HT-29 (cell line): ENCODE data around the gene DNMT3L. TPM values are rescaled to one million over a fixed set of nuclear protein-coding genes. Genes with fewer than 3 reads are reported as not detected.
"Not testable (repeated sequence)": the region's sequence is repeated elsewhere in the genome, so short reads cannot be mapped to it uniquely, and the experiment has no call there.

Source experiments
- DNase-seq: peaks from one replicate; pipeline ENCODE4 v3.0.0-alpha.2; 2015; ENCODE audit warnings: low spot score
- small RNA-seq: library from RNA; depleted of rRNA; stranded (forward); fragments of <200 nt; gene quantifications from one replicate; pipeline ENCODE3, GENCODE V24; 2014
- total RNA-seq: library from RNA; depleted of rRNA; stranded (reverse); fragments of >200 nt; shearing (Covaris generic); gene quantifications from 2 replicates; pipeline ENCODE4 v1.2.3, GENCODE V29; 2014; rRNA removed

DNMT3L gene
- total RNA-seq, 1 experiment from 2014 or later, result not detected

DNA sequence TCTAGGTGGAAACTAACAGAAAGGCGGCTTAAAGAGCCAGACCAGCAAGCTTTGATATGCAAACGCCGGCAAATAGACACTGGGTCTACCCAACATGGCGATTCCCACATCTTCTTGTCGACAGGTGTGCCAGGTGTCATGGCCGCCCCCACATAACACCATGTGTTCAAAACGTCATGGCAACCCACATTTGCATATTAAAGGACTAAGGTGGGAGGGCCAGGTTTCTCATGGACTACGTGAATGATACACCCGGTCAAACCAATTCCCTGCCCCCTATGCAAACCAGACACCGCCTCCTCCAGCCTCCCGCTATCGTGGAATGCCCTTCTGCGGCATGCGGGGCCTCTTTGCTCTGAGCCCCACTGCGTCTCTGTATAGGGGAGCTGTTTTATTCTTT lies 62.2 kb downstream of the DNMT3L start:
- DNase-seq, result no peak

- DNase-seq, result not testable (repeated sequence)
These were observed 64.6 kb downstream of the DNMT3L start for GRCh38 chr21:44197156-44197516.

Small RNAs within 50 kb of the gene (small RNA-seq; reads per million reads assigned to genes)
- not detected for gene AP001059.3

Other genes with a start within 250 kb of the DNMT3L start
- 16.6 and 19.0 TPM in 2 replicates for gene TRAPPC10, start 249.6 kb downstream of the DNMT3L start, total RNA-seq
- gene PWP2, start 154.5 kb downstream of the DNMT3L start, total RNA-seq, result 6.7 and 20.5 TPM in 2 replicates
- 3.4 and 3.9 TPM in 2 replicates for gene GATD3, start 128.2 kb downstream of the DNMT3L start, total RNA-seq
- gene ICOSLG, start 21.0 kb downstream of the DNMT3L start, total RNA-seq, result 1.7 and 2.2 TPM in 2 replicates
- gene AIRE, start 24.0 kb upstream of the DNMT3L start, total RNA-seq, result not detected in 2 replicates
- 142 and 154 TPM in 2 replicates for gene PFKL, start 38.2 kb upstream of the DNMT3L start, total RNA-seq
- gene CFAP410, start 77.5 kb upstream of the DNMT3L start, total RNA-seq, result 21.7 and 21.8 TPM in 2 replicates
- 0.60 TPM in 1 of 2 replicates, not detected in the other for gene TRPM2, start 91.7 kb upstream of the DNMT3L start, total RNA-seq
- 0.08 and 0.10 TPM in 2 replicates for gene LRRC3, start 193.6 kb upstream of the DNMT3L start, total RNA-seq